Mesodermal cell (in vitro differentiated cells): ENCODE measurements around the gene TNS1.
A peak's percentile ranks its signal among the peaks of the same experiment; 100 is the strongest.

Source experiments
- H3K27ac ChIP-seq: 2 replicates; pipeline ENCODE4 v1.7.0; 2013; ENCODE audit warnings: mild to moderate bottlenecking, low read depth, low read length, moderate library complexity; ENCODE audit not compliant: severe bottlenecking
- H3K36me3 ChIP-seq: 2 replicates; pipeline ENCODE4 v1.7.1; 2013; ENCODE audit warnings: mild to moderate bottlenecking, low read length, moderate library complexity; ENCODE audit not compliant: control insufficient read depth, insufficient read depth
- H3K4me1 ChIP-seq: one replicate; pipeline ENCODE4 v1.7.1; 2013; ENCODE audit warnings: mild to moderate bottlenecking, low read length; ENCODE audit not compliant: insufficient read depth, control insufficient read depth, poor library complexity, severe bottlenecking
- H3K4me3 ChIP-seq: 2 replicates; pipeline ENCODE4 v1.7.0; 2013; ENCODE audit warnings: low read length, control low read depth, mild to moderate bottlenecking; ENCODE audit not compliant: insufficient read depth, poor library complexity, severe bottlenecking; ENCODE audit errors: extremely low read depth
- H3K9me3 ChIP-seq: 2 replicates; pipeline ENCODE4 v1.7.1; 2013; ENCODE audit warnings: mild to moderate bottlenecking, low read length, moderate library complexity; ENCODE audit not compliant: control insufficient read depth
- WGBS, 2 experiments: methylation state at CpG; one replicate each; pipeline ENCODE4 v1.1.5; 2013; ENCODE audit warnings: missing lambda C conversion rate in 2 of 2; ENCODE audit not compliant: insufficient coverage in 2 of 2; 5-methylcytosine and 5-hydroxymethylcytosine counted together

Gene TNS1

GRCh38 chr2:217998926-217999594 lies 3.7 kb downstream of the TNS1 start:
- Histone ChIP-seq H3K4me1 (peaks cover 66% of the 10 kb centered on the region), H3K9me3 (no peaks in the 10 kb centered on the region), H3K27ac (no peak overlapping the region), H3K4me3 (no peak overlapping the region), H3K36me3 (peaks cover 5% of the 10 kb centered on the region)
- WGBS, 2 experiments = 95 to 98% methylated on average over 7 of the region's 10 CpGs

- Histone ChIP-seq H3K27ac (no peak overlapping the region), H3K4me1 (peaks cover 58% of the 10 kb centered on the region), H3K36me3 (peaks cover 11% of the 10 kb centered on the region), H3K9me3 (no peaks in the 10 kb centered on the region), H3K4me3 (no peak overlapping the region)
- 91 to 93% methylated on average over 9 to 10 of the region's 11 CpGs for WGBS, 2 experiments
Measured at GRCh38 chr2:217997510-217997909, 5.3 kb downstream of the TNS1 start.

- WGBS, 2 experiments = 72 to 74% methylated on average over 5 of the region's 7 CpGs
- Histone ChIP-seq H3K4me3 (no peak overlapping the region), H3K36me3 (peaks cover 11% of the 10 kb centered on the region), H3K9me3 (no peaks in the 10 kb centered on the region), H3K4me1 (peaks cover 47% of the 10 kb centered on the region), H3K27ac (peak overlapping the region; percentile 84)
Measured at GRCh38 chr2:217996361-217996760, 6.4 kb downstream of the TNS1 start.

GRCh38 chr2:217995731-217996231 lies 7.0 kb downstream of the TNS1 start:
- H3K4me1 ChIP-seq = peaks cover 45% of the 10 kb centered on the region
- H3K4me3 ChIP-seq = no peak overlapping the region
- no peaks in the 10 kb centered on the region for H3K9me3 ChIP-seq
- 59% methylated on average over 3 of the region's 8 CpGs; no CpG with 5 or more reads in 1 of the 2 experiments for WGBS, 2 experiments
- peaks cover 11% of the 10 kb centered on the region for H3K36me3 ChIP-seq
- peak overlapping the region; percentile 84 for H3K27ac ChIP-seq

GRCh38 chr2:217994776-217995274 lies 8.0 kb downstream of the TNS1 start:
- Histone ChIP-seq H3K9me3 (no peaks in the 10 kb centered on the region), H3K27ac (peak overlapping the region; percentile 84), H3K4me1 (peaks cover 37% of the 10 kb centered on the region), H3K36me3 (peaks cover 11% of the 10 kb centered on the region), H3K4me3 (no peak overlapping the region)
- WGBS, 2 experiments = 67 to 78% methylated on average over 2 to 3 of the region's 4 CpGs

GRCh38 chr2:217993817-217994463 lies 8.9 kb downstream of the TNS1 start:
- Histone ChIP-seq H3K9me3 (no peaks in the 10 kb centered on the region), H3K36me3 (peaks cover 11% of the 10 kb centered on the region), H3K4me3 (no peak overlapping the region), H3K4me1 (peaks cover 37% of the 10 kb centered on the region), H3K27ac (peak overlapping the region; percentile 84)
- 37 to 39% methylated on average over 3 of the region's 6 CpGs for WGBS, 2 experiments

- peaks cover 44% of the 10 kb centered on the region for H3K4me1 ChIP-seq
- no peaks in the 10 kb centered on the region for H3K9me3 ChIP-seq
- no peak overlapping the region for H3K27ac ChIP-seq
- H3K4me3 ChIP-seq = no peak overlapping the region
- 93 to 94% methylated on average over 4 to 5 of the region's 6 CpGs for WGBS, 2 experiments
- peaks cover 11% of the 10 kb centered on the region for H3K36me3 ChIP-seq
Measured at GRCh38 chr2:217993138-217993537, 9.7 kb downstream of the TNS1 start.

- Histone ChIP-seq H3K36me3 (peaks cover 6% of the 10 kb centered on the region), H3K27ac (no peak overlapping the region), H3K4me3 (no peak overlapping the region), H3K4me1 (peaks cover 44% of the 10 kb centered on the region), H3K9me3 (no peaks in the 10 kb centered on the region)
- WGBS, 2 experiments = 92 to 100% methylated on average over 1 to 2 of the region's 3 CpGs
Measured at GRCh38 chr2:217992061-217992460, 10.7 kb downstream of the TNS1 start.

- Histone ChIP-seq H3K36me3 (peaks cover 13% of the 10 kb centered on the region), H3K27ac (no peak overlapping the region), H3K4me3 (no peak overlapping the region), H3K9me3 (no peaks in the 10 kb centered on the region), H3K4me1 (peaks cover 33% of the 10 kb centered on the region)
- WGBS, 2 experiments = 94 to 95% methylated on average over 8 to 9 of the region's 9 CpGs
Measured at GRCh38 chr2:217990791-217991465, 11.9 kb downstream of the TNS1 start.

GRCh38 chr2:217990389-217990788 lies 12.4 kb downstream of the TNS1 start:
- Histone ChIP-seq H3K4me1 (peaks cover 28% of the 10 kb centered on the region), H3K9me3 (no peaks in the 10 kb centered on the region), H3K27ac (no peak overlapping the region), H3K36me3 (peaks cover 13% of the 10 kb centered on the region), H3K4me3 (no peak overlapping the region)
- WGBS, 2 experiments = 80 to 93% methylated on average over 3 of the region's 3 CpGs
